NCI-H226 (cell line): ENCODE data around the gene ATP8B3.

Experiments used
- DNase-seq: peaks from one replicate; pipeline ENCODE4 v3.0.0-alpha.2; 2015

ATP8B3 gene

DNA sequence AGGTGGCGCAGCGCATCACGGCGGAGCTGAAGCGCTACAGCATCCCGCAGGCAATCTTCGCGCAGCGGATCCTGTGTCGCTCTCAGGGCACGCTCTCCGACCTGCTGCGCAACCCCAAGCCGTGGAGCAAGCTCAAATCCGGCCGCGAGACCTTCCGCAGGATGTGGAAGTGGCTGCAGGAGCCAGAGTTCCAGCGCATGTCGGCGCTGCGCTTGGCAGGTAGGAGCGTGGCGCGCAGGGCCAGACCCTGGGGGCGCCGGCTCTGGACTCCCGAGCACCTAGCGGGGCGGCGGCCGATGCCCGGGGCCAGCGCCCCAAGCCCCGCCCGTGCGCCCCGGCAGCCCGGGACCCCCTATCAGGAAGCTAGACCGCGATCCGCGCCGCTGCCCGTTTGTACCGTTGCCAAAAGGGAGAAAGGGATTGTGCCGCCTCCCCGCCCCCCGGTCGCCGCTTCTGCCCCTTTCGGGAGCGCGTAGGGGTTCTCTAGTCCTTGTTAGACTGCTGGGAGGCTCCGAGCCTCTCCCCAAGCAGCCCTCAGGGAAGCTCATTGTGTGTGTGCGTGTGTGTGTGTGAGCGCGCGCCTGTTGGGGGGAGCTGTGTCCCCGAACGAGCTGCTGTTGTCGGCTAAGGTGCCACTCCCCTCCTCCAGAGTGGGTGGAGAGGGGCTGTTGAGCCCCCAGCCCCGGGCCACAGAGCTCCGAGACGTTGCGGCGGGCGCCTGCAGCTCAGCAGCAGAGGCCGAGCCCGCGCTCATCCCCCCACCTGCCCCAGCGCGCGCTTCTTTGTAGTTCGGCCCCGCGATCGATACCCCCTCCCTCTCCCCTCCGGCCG lies 57.2 kb downstream of the ATP8B3 start:
- DNase-seq = no peak

DNA sequence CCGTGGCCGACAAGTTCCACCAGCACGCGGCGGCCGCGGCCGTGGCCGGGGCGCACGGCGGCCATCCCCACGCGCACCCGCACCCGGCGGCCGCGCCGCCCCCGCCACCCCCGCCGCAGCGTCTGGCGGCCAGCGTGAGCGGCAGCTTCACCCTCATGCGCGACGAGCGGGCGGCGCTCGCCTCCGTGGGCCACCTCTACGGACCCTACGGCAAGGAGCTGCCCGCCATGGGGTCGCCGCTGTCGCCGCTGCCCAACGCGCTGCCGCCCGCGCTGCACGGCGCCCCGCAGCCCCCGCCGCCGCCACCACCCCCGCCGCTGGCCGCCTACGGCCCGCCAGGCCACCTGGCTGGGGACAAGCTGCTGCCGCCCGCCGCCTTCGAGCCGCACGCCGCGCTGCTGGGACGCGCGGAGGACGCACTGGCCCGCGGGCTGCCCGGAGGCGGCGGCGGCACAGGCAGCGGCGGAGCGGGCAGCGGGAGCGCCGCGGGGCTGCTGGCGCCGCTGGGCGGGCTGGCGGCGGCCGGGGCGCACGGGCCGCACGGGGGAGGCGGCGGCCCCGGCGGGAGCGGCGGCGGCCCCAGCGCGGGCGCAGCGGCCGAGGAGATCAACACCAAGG lies 57.9 kb downstream of the ATP8B3 start:
- DNase-seq = no peak

DNA sequence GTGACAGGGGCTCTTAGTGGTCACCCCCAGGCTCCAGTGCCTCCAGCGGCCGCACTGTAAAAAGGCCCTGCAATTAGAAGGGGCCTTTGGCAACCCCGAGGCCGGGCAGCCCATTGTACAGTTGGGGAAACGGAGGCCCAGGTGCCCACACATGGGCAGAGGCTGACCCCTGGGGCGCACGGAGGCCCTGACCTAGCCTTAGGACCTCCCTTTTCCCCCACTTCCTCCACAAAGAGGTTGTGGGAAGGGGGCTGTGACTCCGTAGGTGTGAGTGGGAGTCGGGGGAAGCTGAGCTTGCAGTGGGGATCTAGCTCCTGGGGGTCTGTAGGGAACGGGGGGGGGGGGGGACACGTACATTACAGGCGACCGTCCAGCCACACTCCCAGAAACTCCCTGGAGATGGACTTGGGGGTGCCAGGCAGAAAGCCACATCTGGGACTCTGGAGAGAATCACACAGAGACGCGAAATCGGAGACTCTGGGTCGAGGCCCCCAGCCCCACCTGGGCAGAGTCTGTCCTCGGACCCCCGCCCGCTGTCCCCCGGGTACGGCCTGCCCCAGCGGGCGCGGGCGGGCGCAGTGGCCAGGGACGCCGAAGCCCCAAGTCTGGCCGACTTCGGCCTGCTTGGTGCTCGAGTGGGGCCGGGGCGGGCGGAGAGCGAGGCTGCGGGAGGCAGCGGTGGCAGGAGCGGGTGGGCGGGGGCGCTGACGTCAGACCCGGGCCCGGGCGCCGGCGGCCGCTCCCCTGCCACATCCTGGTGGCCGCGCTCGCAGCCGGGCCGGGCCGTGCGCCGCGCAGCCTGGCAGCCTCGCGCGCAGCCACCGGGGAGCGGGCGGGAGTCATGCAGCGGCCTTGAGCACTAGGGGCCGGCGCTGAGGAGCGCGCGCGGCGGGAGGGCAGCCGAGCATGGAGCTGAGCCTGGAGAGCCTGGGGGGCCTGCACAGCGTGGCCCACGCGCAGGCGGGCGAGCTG lies 59.0 kb downstream of the ATP8B3 start, which contains the start of gene ONECUT3:
ONECUT3 (plus strand) TSS at position 750 of the 972 bp plus-strand sequence; CDS start at position 907, 157 bp downstream.
- no peak for DNase-seq

DNA sequence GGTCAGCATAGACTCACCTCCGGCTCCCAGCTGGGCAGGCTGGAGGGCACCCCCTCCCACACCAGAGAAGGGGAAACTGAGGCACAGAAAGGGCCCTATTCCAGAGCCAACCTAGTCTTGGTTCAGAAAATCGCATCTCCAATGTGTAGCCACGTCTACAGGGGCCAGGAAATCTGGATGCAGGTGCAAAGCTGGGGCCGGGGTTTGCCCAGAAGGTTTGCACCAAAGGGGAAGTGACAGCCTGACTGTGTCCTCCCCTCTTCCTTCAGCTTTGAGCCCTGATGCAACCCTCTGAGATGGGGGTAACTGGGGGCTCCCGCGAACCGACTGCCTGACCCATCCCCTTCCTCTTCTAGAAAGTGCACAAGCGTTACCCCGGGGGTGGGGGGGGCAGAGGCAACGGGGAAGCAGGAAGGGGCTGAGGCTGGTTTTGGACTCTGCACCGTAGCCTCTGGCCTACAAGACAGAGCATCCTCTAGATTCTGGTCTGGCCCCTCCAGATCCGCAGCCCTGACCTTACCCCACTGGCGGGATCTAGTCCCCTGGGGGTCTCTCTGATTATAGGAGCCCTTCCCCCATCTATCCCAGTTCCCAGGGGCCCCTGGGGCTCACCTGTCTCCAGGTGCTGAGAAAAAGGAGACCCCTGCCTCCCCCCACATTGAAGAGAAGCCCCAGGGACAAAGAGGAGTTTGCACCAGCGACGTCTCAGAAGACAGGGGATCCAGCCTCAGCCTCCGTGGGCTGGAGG lies 59.9 kb downstream of the ATP8B3 start:
- DNase-seq = no peak

DNA sequence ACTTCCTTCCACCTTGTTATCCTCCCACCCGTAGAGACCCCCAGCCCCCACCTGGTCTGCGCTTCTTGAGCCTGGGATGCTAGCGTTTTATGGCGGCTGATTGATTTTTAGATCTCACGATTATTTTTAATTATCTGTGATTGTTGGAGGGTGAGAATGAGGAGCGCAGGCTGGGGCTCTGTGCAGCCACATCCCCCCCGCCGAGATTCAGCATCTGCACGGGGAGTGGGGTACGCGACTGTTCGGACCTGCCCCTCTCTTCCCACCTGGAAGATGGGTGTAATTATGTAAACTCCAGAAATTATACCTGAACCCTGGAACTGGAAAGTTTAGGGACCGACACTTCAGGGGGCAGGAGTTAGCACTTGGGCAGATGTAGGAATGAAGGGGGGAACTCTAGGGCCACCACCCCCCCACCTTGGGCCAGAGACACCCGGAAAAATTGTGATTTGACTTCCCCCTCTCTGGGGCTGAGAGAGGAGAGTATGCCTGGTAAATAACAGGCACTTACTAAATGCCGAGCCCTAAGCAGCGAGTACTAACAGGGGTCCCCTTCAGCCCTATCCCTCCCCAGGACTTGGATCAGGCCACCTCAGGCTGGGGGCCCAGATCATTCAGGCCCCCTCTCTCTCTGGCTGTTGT lies 60.6 kb downstream of the ATP8B3 start:
- no peak for DNase-seq

DNA sequence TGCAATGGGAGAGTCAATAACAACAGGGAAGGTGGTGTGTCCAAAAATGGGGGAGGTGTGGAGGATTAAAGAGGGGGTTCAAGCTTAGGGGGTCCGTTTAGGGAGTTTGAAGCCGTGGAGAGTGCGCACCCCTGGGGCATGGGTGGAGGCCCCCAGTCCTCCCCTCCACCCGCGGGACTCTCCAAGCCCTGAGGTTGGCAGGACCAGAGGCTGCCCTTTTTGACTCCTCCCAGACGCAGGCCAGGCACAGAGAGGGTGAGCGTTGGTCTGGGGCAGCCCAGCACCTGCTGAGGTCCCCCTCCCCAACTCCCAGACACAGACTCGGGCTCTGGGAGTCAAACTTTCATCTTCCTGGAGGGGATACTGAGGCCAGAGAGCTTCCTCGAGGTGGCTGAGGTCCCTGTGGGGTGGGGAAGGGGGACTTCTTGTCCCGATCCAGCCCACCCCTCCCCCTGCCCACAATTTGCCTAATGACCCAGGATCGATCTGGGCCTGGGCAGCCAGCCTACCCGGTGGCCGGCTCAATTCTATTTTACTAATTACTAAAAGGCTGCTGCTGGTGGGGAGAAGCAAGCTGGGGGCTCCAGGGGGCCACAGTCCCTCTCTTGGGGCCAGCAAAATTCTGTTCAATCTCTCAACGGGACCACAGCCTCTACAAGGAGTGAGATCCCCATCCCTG lies 61.6 kb downstream of the ATP8B3 start:
- no peak for DNase-seq

DNA sequence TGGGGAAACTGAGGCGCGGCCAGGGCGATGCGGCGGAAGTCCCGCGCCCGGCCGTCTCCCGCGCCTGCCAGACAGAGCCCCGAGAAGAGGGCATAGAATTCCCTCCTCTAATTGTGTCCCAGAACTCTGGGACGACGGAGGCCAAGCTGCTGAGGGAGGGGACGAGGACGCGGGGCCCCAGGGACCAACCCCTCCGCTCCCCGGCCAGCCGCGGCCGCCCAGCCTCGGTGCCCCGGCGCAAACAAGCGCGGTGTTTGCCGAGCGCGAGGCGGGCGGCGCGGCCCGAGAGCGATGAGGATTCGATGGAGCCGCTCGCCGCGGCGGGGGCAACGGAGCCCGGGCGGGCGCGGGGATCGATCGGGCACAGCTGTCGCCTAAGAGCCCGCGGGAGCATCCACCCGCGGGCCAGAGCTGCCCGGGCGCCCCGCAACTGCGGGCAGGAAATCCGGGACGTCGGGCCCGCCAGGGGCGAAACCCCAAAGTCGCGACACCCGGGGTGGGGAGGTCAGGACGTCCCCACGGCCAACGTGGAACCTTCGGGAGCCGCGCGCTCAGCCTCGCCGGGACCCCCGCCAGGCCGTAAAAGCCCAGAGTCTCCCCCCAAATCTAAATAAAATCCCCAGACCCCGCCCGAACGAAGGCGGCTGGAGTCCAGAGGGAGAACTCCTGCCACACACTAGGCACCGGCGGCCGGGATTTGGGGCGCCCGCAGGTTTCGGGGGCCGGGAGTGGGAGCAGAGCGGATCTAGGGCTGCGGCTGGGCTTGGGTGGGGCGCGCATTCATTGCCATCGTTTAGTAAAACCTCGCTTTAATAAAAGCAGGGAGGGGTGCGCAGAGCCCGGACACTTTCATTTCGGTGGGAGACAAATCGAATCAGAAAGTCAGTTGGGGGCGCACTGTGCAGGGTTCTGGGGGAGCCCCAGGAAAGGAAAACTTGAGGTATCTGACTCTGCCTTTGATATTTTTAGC lies 62.4 kb downstream of the ATP8B3 start:
- no peak for DNase-seq

DNA sequence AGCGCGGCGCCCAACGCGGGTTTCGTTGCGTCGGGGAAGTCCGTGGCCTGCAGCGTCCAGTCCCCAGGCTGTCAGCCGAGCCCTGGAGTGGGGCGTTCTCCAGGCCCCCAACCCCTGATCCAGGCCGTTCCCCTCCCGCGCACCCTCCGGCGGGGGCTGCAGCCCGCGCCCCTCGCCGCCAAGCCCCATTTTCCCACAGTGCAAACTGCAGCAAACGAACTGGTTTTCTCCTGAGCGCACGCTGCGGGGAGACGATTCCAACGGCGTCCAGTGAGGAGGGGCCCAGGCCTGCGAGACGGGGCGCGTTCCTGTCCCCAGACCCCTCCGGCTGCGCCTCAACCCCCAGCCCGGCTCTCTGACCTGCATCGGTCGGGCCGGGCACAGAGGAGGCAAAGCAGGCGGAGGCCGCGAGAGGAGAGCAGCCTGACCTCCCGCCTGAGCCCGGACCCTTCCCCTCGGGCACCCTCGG lies 63.2 kb downstream of the ATP8B3 start:
- no peak for DNase-seq

DNA sequence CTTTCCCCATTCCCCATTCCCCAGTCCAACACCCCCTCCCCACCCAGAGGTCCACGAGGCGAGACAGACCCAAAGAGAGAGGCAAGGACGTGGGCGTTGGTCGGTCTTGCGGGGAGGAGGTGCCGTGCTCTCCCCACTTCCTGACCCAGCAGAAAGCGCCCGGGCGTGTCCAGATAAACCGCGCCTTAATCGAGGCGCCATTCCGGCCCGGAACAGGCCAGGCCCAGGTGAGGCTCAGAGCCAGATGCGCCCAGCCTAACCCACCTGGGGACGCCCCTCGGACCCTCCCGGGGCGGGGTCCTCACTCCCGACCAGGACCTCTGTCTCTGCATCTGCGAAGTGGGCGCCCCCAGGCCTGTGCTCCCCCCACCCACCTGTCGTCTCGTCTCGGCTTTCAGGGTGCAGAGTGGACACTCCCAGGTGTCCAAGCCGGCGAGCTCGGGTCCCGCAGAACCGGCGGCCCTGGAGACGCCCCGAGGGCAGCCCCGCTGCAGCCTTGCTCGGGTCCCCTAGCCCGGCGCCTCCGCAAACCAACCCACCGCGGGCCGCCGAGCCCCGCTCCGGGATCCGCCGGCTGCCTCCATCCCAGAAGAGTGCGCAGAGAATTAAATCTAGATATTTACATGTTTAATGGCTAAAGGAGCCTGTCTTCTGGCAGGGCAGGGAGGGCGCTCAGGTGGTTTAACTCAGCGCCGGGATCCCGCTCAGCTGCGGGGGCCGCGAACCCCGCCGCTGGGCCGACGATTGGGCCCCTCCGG lies 63.8 kb downstream of the ATP8B3 start:
- peak; percentile 69 for DNase-seq

DNA sequence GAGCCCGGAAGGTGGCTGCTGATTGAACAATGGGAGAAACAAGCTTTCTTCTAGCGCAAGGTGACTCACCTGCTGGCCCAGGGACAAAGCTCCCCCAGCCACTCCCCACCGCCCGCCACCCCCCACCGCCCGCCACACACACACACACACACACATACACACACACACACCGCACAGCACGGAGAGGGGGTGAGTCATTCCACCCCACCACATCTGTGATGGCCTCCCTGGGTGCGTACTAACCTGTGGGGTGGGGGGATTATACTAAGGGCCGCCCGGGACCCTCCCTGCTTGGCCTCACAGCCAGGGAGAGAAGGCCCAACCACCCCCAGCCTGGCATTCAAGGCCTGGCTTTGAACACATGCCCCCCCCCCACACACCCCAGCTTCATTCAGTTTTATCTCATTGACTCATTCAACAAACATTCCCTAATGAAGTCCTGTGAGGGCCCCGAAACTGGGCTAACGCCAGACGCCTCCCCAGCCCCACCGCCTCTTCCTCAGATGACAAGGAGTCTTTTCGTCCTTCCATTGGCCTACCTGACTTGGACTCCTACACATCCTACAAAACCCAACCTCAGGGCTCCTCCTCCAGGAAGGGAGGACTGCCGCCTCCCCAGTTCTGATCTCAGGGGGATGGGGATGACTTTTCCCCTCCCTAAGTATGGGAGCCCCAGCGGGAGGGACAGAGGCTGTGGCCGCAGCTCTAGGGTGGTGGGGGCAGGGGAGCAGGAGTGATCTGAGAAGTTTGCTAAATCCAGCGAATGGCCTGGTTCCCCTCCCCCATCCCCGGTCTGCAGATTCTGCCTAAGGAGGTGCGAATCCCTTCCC lies 64.6 kb downstream of the ATP8B3 start:
- peak; percentile 98 for DNase-seq

DNA sequence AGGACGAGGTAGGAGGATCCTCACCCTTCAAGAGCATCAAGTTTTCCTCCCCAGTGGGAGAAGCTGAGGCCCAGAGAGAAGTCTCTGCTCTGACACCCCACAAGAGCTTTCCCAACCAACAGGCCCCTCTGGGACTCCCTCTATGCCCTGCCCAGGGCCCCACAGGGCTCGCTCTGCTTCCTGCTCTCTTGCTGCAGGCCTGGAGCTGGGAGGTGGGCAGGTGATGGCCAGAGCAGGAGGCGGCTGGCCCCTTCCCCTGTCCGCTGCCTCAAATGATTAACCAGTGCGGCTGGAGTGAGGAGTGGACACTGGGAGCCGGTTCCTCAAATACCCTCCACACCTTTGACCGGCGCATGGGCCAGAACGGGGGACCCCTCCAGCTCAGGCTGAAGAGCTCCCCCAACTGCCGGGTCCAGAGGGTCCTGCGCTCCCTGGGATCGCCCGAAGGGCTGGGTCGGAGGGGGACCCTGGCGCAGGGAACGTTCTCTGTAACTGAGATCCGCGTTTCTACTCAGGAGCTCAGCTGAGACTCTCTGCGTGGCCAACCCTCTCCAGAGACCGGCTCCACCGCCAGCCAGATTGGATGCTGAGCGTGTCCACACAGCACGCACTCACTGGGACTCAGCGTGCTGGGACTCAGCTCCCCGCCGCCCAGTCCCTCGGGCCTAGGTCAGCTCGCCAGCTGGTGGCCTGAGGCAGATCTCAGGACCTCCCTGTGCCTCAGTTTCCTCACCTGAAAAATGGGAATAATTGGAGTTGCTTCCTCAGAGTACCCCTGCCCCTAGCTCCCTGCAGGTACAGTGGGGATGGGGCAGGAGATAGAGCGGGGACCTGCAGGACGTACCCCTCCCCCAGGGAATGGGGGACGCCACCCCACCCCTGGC lies 65.4 kb downstream of the ATP8B3 start:
- peak; percentile 55 for DNase-seq

DNA sequence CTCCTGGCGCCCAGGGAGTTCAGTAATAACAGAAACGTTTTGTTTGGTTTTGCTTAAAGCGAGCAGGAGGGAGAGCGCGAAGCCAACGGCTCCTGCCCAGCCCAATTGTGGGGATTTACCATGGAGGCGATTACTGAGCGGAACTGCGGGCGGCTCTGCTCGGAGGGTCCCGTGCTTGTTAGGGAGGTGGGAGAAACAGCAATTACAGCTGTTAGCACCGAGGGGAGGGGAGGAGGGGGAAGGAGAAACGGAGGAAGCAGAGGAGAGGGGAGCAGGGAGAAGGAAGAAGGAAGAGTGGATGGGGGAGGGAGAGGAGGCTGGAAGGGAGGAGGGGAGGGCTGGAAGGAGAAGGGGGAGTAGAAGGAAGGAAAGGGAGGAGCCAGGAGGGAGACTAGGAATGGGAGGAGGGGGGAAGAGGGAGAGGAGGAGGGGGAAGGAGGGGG lies 66.5 kb downstream of the ATP8B3 start:
- no peak for DNase-seq

DNA sequence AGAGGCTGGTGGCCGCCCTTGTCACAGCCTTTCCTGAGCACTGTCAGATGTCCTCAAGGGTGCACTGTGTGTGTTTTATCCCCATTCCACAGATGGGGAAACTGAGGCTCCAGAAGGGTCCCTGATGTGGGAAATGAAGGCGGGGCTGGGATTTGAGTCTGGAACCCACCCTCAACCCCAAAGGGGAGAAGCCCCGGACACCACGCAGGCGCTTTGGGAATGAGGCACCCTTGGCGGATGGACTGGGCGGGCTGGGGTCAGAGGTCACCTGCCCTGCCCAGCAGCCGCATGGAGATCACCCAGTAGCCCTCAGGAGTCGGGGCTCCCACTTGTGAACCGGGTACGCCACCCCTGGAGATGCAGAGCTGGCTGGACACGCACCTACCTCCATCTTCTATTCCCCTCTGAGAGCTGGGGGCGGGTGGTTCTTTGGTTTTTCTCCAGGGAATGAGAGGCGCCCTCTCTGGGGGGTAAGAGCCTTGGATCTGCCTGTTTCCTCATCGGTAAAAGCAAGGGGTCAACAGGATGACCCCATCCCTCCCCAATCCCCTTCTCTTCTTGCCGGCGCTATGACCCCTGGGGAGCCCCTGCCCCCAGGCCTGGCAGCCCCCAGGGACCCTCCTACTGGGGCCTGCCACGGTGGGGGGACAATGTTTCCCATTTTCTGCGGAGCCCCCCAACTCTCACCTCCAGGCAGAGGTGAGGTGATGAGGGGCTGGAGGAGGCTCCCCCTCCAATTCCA lies 67.1 kb downstream of the ATP8B3 start:
- no peak for DNase-seq

DNA sequence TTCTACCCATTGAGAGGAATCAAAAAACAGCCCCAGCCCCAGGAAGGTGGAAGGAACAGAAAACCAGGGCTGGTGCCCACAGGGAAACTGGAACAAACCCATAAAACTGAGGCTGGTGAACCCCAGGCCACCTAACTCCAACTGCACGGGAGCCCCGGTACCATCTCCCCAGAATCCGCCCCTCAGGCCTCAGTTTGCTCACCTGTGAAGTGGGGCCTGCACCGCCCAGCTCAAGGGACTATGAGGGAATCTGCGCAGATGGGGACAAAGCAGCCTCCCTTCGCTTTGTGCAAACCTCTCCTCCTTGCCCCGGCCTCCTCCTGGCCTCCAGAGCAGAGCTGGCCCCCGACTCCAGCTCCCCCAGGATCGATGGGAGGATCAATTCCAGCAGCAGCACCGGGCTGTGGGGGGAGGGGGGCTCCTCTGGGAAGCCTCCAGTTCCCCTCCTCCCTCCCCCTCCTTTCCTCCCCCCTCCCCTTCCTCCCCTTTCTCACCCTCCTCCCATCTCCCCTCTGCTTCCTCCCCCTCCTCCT lies 67.9 kb downstream of the ATP8B3 start:
- DNase-seq = no peak

DNA sequence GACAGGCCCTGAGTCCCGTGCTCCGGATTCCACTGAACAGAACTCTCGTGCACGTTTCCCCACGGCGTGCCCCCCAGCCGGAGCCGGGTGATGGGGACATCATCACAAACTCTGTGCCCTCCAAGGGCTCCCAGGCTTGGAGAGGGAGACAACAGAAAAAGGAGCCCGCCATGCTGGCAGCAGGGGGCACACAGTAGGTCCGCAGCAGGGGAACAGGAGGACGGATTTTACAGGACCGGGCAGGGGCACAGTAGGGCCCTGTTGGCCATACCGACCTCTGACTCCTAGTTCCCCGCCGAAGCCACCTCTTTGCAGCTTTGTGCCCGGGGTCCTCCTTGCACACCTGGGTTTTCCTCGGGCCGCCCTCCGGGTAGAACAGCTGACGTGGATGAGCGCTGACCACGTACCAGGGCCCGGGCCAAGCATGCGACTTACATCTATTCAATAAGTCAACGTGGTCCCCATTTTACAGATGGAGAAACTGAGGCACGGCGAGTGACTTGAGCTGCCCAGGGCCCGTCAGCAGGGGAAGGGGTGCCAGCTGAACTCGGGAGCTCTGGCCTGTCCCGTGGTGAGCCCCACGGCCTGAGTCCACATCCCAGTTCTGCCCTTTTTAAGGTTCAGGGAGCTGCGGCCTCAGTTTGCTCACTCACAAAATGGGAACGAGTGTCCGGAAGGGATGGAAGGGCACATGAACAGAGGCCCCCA lies 68.9 kb downstream of the ATP8B3 start:
- DNase-seq = no peak
